Loucy (cell line): ENCODE data around the gene RAB39A.

Source experiments
- H2AFZ ChIP-seq: fragments of 200-600 bp; sonication (generic); 2 replicates; pipeline ENCODE4 v1.6.0; 2016; ENCODE audit warnings: antibody characterized with exemption, mild to moderate bottlenecking, low read length, moderate library complexity
- H3F3A ChIP-seq: fragments of 200-600 bp; 2 replicates; pipeline ENCODE4 v1.6.0; 2016; ENCODE audit warnings: antibody characterized with exemption, low read depth, mild to moderate bottlenecking
- H3K27me3 ChIP-seq: fragments of 200-600 bp; sonication (generic); 2 replicates; pipeline ENCODE4 v1.6.1; 2014; ENCODE audit warnings: low read length, mild to moderate bottlenecking; ENCODE audit not compliant: insufficient read depth, poor library complexity, severe bottlenecking
- H3K36me3 ChIP-seq: fragments of 200-600 bp; sonication (generic); 2 replicates; pipeline ENCODE4 v1.6.1; 2016; ENCODE audit warnings: low read length; ENCODE audit not compliant: insufficient read depth
- H3K4me1 ChIP-seq: fragments of 200-600 bp; sonication (generic); 2 replicates; pipeline ENCODE4 v1.5.1; 2014; ENCODE audit warnings: low read length, mild to moderate bottlenecking; ENCODE audit not compliant: insufficient read depth, poor library complexity, severe bottlenecking
- H3K4me2 ChIP-seq: fragments of 200-600 bp; sonication (generic); 2 replicates; pipeline ENCODE4 v1.6.0; 2014; ENCODE audit warnings: antibody characterized with exemption, low read length, low read depth, mild to moderate bottlenecking; ENCODE audit not compliant: poor library complexity, severe bottlenecking
- H3K4me3 ChIP-seq: fragments of 200-600 bp; sonication (generic); 2 replicates; pipeline ENCODE4 v1.5.1; 2014; ENCODE audit warnings: low read length, mild to moderate bottlenecking, mixed read lengths; ENCODE audit not compliant: poor library complexity, severe bottlenecking
- H3K79me2 ChIP-seq: fragments of 200-600 bp; sonication (generic); 2 replicates; pipeline ENCODE4 v1.6.1; 2014; ENCODE audit warnings: low read length; ENCODE audit not compliant: insufficient read depth
- H3K9ac ChIP-seq: fragments of 200-600 bp; sonication (generic); 2 replicates; pipeline ENCODE4 v1.6.0; 2014; ENCODE audit warnings: mild to moderate bottlenecking, low read depth, low read length, moderate library complexity; ENCODE audit not compliant: poor library complexity, severe bottlenecking
- H3K9me2 ChIP-seq: fragments of 200-600 bp; sonication (generic); replicated peaks from 2 replicates; pipeline ENCODE4 v1.6.1; 2016; ENCODE audit warnings: low read depth, low read length, mixed read lengths
- H3K9me3 ChIP-seq: fragments of 200-600 bp; sonication (generic); 2 replicates; pipeline ENCODE4 v1.6.1; 2014; ENCODE audit warnings: mild to moderate bottlenecking, antibody characterized with exemption, low read length, low read depth; ENCODE audit not compliant: insufficient read depth
- H4K20me1 ChIP-seq: fragments of 200-600 bp; sonication (generic); 2 replicates; pipeline ENCODE4 v1.6.0; 2014; ENCODE audit warnings: antibody characterized with exemption, low read length, mild to moderate bottlenecking; ENCODE audit not compliant: insufficient read depth, poor library complexity, severe bottlenecking
- CTCF ChIP-seq: fragments of 200-600 bp; sonication (generic); conservative IDR thresholded peaks from 2 replicates; pipeline ENCODE4 v1.5.1; 2014; ENCODE audit warnings: mild to moderate bottlenecking, antibody characterized with exemption, low read length
- EZH2phosphoT487 ChIP-seq: fragments of 200-600 bp; IDR thresholded peaks from 2 replicates; pipeline ENCODE4 v1.6.1; 2018; ENCODE audit warnings: antibody characterized with exemption, mild to moderate bottlenecking, moderate library complexity, borderline replicate concordance

RAB39A gene

GRCh38 chr11:107969219-107969618, 41.0 kb downstream of the RAB39A start:
- Histone ChIP-seq H3K9ac (no peak overlapping the region), H3K4me1 (no peaks in the 10 kb centered on the region), H3K79me2 (no peaks in the 10 kb centered on the region), H3K4me2 (no peak overlapping the region), H3K36me3 (no peaks in the 10 kb centered on the region), H3K9me2 (no peaks in the 10 kb centered on the region), H4K20me1 (no peaks in the 10 kb centered on the region), H2AFZ (no peak overlapping the region), H3F3A (no peaks in the 10 kb centered on the region), H3K27me3 (no peaks in the 10 kb centered on the region), H3K9me3 (no peaks in the 10 kb centered on the region), H3K4me3 (no peak overlapping the region)
- TF ChIP-seq CTCF, result no peak
- TF ChIP-seq EZH2phosphoT487, result no peak

GRCh38 chr11:107970049-107970448, 41.8 kb downstream of the RAB39A start:
- Histone ChIP-seq H4K20me1 (no peaks in the 10 kb centered on the region), H3K4me2 (no peak overlapping the region), H3K4me1 (no peaks in the 10 kb centered on the region), H3K9ac (no peak overlapping the region), H3F3A (no peaks in the 10 kb centered on the region), H3K4me3 (no peak overlapping the region), H3K27me3 (no peaks in the 10 kb centered on the region), H2AFZ (no peak overlapping the region), H3K9me2 (no peaks in the 10 kb centered on the region), H3K36me3 (no peaks in the 10 kb centered on the region), H3K9me3 (no peaks in the 10 kb centered on the region), H3K79me2 (no peaks in the 10 kb centered on the region)
- no peak for TF ChIP-seq CTCF
- no peak for TF ChIP-seq EZH2phosphoT487

- H3K4me2 ChIP-seq, result no peak overlapping the region
- H3K9me3 ChIP-seq, result no peaks in the 10 kb centered on the region
- H3K36me3 ChIP-seq, result no peaks in the 10 kb centered on the region
- TF ChIP-seq CTCF (no peak), EZH2phosphoT487 (no peak)
- H3F3A ChIP-seq, result no peaks in the 10 kb centered on the region
- H3K9me2 ChIP-seq, result no peaks in the 10 kb centered on the region
- H3K9ac ChIP-seq, result no peak overlapping the region
- no peak overlapping the region for H3K4me3 ChIP-seq
- no peaks in the 10 kb centered on the region for H3K4me1 ChIP-seq
- H3K27me3 ChIP-seq, result no peaks in the 10 kb centered on the region
- no peaks in the 10 kb centered on the region for H3K79me2 ChIP-seq
- H2AFZ ChIP-seq, result no peak overlapping the region
- H4K20me1 ChIP-seq, result no peaks in the 10 kb centered on the region
These were observed 45.4 kb downstream of the RAB39A start for GRCh38 chr11:107973641-107974040.
